GM21367 (cell line): ENCODE results near the gene SCYGR8.
A peak's percentile ranks its signal among the peaks of the same experiment; 100 is the strongest.

ENCODE experiments used
- ATAC-seq: cut with Tn5 transposase; IDR thresholded peaks from one replicate; pipeline ENCODE4 v1.9.1; 2021; ENCODE audit not compliant: unreplicated experiment

The SCYGR8 gene

GRCh38 chr2:227759411-227760118 lies 13.9 kb downstream of the SCYGR8 start:
- no peak for ATAC-seq

GRCh38 chr2:227761740-227762476 lies 16.2 kb downstream of the SCYGR8 start:
- no peak for ATAC-seq

- no peak for ATAC-seq
Observed at GRCh38 chr2:227765788-227766372, 20.2 kb downstream of the SCYGR8 start.

GRCh38 chr2:227766373-227766883 lies 20.7 kb downstream of the SCYGR8 start:
- ATAC-seq: peak; percentile 98

DNA sequence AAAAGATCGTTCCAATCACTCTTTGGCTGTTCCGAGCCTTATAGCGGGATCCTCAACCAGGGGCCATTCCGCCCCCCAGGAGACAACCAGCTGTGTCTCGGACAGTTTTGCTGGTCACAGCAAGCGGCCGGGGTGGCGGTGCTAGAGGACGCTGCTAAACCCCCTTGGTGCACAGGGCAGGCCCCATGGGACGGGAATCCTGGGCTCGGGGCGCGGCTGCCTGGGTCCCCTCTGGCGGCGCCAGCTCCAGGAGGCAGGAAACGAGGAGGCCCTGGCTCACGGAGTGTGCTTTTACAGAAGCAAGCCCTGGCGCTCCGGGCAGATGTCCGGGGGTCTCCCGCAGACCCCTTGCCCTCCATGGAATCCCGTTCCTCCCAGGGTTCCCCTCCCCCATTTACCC lies 22.1 kb downstream of the SCYGR8 start:
- no peak for ATAC-seq

GRCh38 chr2:227772197-227772661 lies 26.5 kb downstream of the SCYGR8 start:
- ATAC-seq: no peak

- ATAC-seq: no peak
Observed at GRCh38 chr2:227772932-227773331, 27.2 kb downstream of the SCYGR8 start.

DNA sequence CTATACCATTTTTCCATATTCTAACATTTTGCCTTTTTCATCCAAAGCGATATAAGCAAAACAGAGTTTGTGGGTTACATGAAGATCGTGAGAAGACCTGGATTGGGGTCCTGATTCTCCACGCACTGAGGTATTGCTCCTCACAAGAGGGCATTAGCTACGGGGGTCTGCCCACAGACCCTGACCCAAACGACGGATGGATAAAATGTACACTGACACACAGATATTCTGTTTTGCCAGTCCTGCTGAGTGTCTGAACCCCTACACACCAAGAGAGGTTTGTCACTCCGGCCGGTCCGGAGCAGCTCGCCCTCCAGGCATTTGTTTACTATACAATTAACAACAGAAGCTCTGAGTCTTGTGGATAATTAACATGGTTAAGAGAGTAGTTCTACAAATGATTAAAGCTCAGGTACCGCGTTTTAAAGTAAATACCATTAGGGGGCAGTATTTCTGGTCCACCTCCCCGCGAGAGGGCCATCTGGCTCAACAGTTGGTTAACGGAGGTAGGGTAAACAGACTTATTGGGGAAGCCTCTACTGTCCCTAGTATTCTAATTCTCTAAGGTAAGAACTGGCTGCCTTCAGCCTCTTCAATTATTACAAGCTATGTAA lies 28.4 kb downstream of the SCYGR8 start:
- no peak for ATAC-seq

GRCh38 chr2:227774895-227775842 lies 29.5 kb downstream of the SCYGR8 start:
- no peak for ATAC-seq

DNA sequence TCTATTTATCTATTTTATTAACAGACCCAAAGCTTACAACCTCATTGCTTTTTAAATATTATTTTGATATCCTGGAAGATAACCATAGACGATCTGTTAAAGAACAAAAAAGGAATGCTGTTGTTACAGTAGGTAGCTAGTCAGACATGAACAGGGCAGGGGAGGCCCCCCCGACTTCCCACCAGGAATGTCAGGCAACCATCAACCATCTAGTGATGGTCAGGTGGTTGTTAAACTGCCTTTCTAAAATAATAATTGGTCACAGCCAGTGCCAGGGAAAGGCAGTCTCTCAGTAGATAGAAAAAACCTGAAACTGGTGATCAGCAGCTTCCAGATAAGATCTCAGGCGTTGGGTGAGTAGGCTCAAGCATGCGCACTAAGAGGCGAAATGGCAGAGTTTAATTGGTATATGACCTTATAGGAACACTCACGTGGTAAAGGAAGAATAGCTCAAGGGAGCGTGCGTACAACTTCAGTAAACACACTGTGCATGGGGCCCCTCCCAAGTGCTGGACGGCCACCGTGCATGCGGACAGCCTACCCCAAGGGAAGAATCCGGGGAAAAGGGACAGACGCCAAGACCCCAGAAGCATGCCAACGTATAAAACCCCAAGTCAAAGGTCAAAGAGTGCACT lies 35.4 kb downstream of the SCYGR8 start:
- ATAC-seq: no peak

GRCh38 chr2:227781841-227782240 lies 36.1 kb downstream of the SCYGR8 start:
- ATAC-seq: no peak

DNA sequence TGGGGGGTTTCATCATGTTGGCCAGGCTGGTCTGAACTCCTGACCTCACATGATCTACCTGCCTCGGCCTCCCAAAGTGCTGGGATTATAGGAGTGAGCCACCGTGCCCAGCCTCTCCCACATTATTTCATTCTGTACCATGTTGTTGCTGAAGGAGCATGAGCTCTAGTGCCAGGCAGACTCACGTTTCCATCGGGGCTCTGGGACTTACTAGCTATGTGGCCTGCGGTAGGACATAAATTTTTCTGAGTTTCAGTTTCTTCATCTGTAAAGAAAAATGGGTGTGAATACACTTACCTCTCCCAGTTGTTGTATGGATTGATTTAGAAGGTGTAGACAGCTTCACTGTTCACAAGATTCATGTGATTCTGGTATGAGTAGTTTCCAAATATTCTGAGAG lies 37.1 kb downstream of the SCYGR8 start:
- peak; percentile 34 for ATAC-seq

GRCh38 chr2:227783404-227784138 lies 37.9 kb downstream of the SCYGR8 start:
- peak; percentile 98 for ATAC-seq

GRCh38 chr2:227785293-227785692 lies 39.6 kb downstream of the SCYGR8 start:
- no peak for ATAC-seq

- ATAC-seq: no peak
Observed at GRCh38 chr2:227788561-227789018, 42.9 kb downstream of the SCYGR8 start.

- no peak for ATAC-seq
Observed at GRCh38 chr2:227789803-227790202, 44.1 kb downstream of the SCYGR8 start.

DNA sequence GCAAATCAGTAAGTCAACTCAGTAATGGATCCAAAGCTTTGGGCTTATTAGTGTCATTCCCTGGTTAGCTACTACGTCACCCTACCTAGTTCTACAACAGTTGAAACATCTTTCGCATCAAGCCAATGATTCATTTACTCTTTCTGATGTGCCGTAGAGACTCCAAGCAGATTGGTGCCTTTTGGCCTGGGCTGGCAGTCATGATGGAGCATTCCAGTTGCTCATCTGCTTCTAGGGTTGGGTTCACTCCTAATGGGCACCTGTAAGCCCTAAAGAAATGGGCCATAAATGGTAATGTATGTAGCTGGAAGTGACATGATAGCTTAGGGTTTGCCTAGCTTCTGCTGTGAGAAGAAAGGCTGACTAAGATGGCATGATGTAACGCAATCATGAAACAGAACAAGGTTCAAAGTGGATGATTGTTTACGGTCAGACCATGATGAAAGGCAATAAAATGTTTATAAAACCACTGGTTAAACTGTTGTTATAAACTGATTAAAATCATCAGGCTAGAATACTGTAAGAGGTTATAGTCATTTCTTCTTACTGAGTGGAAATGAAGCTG lies 47.5 kb downstream of the SCYGR8 start:
- no peak for ATAC-seq
